OCI-LY1 (cell line): ENCODE data around the gene NAA20.

Source experiments
- CTCF ChIP-seq: fragments of 200-600 bp; sonication (generic), shearing (Covaris generic); IDR thresholded peaks from 2 replicates; pipeline ENCODE4 v1.5.1; 2017; ENCODE audit warnings: mild to moderate bottlenecking, antibody characterized with exemption, low read length, moderate library complexity, mixed read lengths
- EZH2 ChIP-seq: fragments of 200-600 bp; sonication (generic), shearing (Covaris generic); IDR thresholded peaks from 2 replicates; pipeline ENCODE4 v1.8.0; 2017; ENCODE audit warnings: borderline replicate concordance, mixed run types, mild to moderate bottlenecking, antibody characterized with exemption, low read length, moderate library complexity, mixed read lengths

- TF ChIP-seq CTCF (no peak), EZH2 (no peak)
These were observed 21.4 kb downstream of the NAA20 start for GRCh38 chr20:20038586-20038985.
